GM21529 (cell line): ENCODE data around the gene DHODH.
"Not testable (repeated sequence)": the region's sequence is repeated elsewhere in the genome, so short reads cannot be mapped to it uniquely, and the experiment has no call there.

Source experiments
- ATAC-seq: cut with Tn5 transposase; IDR thresholded peaks from one replicate; pipeline ENCODE4 v1.9.1; 2021; ENCODE audit not compliant: unreplicated experiment

DHODH gene

GRCh38 chr16:72008424-72009216 lies at the start of gene DHODH:
Gene DHODH (plus strand): TSS chr16:72008744. CDS start chr16:72008765, 21 bp downstream.
- peak; percentile 99 for ATAC-seq

- ATAC-seq = peak; percentile 88
Measured at GRCh38 chr16:71961066-71962039, 47.2 kb upstream of the DHODH start.

- ATAC-seq = no peak
Measured at GRCh38 chr16:71963125-71963875, 45.2 kb upstream of the DHODH start.

- ATAC-seq = no peak
Measured at GRCh38 chr16:71965223-71965622, 43.3 kb upstream of the DHODH start.

GRCh38 chr16:71966932-71967331 lies 41.6 kb upstream of the DHODH start:
- ATAC-seq = no peak

GRCh38 chr16:71969353-71969752 lies 39.2 kb upstream of the DHODH start:
- no peak for ATAC-seq

- ATAC-seq = no peak
Measured at GRCh38 chr16:71971571-71971970, 37.0 kb upstream of the DHODH start.

GRCh38 chr16:71972356-71972755 lies 36.2 kb upstream of the DHODH start:
- no peak for ATAC-seq

GRCh38 chr16:71973001-71973400 lies 35.5 kb upstream of the DHODH start:
- no peak for ATAC-seq

GRCh38 chr16:71974068-71974818 lies 34.3 kb upstream of the DHODH start:
- ATAC-seq = no peak

GRCh38 chr16:71985262-71985974 lies 23.1 kb upstream of the DHODH start:
- no peak for ATAC-seq

GRCh38 chr16:71986131-71986530 lies 22.4 kb upstream of the DHODH start:
- no peak for ATAC-seq

- ATAC-seq = no peak
Measured at GRCh38 chr16:71995038-71995437, 13.5 kb upstream of the DHODH start.

- not testable (repeated sequence) for ATAC-seq
Measured at GRCh38 chr16:71997578-71997977, 11.0 kb upstream of the DHODH start.

- no peak for ATAC-seq
Measured at GRCh38 chr16:72001180-72001874, 7.2 kb upstream of the DHODH start.

GRCh38 chr16:72002619-72003018 lies 5.9 kb upstream of the DHODH start:
- ATAC-seq = no peak

- not testable (repeated sequence) for ATAC-seq
Measured at GRCh38 chr16:72008065-72008423, 500 bp upstream of the DHODH start.

GRCh38 chr16:72009779-72010178 lies 1.2 kb downstream of the DHODH start:
- no peak for ATAC-seq

GRCh38 chr16:72012607-72013006 lies 4.1 kb downstream of the DHODH start:
- ATAC-seq = no peak
